ENCODE results near the gene SLC25A11. TPM values are rescaled to one million over a fixed set of nuclear protein-coding genes. Genes with fewer than 3 reads are reported as not detected.

SLC25A11 gene
- polyA plus RNA-seq, 1 of the 3 experiments (the other 2 are of a cell fraction) = 82.8 TPM

DNA sequence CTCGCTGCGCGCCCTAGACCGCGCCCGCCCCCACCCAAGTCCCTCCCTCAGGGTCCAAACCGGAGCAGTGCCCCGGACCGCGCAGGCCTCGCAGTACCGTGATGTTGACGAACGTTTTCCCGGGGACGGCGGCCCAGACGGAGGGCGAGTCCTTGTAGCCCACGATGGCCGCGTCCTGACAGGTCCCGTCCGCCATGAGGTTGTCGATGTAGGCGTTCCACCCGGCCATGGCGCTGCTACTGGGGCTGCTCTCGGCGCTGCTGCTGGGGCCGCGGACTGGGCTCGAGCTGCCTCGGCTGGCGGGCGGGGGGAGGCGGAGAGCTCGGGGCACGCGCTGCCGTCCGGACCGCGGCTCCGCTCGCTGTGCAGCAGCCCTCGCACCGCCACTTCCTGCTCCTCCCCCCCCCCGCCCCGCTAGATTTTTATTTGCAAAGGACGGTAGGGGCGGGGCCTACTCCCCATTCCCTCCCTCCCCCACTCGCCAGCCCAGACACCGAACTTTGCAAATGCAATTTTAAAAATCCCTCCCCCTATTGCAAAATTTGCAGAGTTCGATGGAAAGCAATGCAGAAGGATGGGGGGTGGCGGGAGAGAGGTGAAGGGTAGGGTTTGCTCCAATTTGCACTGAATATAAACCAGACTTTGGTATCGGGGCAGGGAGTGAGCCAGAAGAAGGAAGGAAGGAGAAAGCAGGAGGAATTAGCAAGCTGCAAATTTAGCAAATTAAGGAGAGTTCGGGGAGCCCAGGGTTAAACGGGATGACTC lies 8.5 kb upstream of the SLC25A11 start, which contains the start of gene PFN1:
PFN1 (minus strand) TSS at position 365 of the 765 bp plus-strand sequence; CDS start at position 229, 136 bp downstream.
- H3F3A ChIP-seq (replicated peaks; ENCODE audit: insufficient read depth) = peaks cover 62% of the 10 kb centered on the region
- no peaks in the 10 kb centered on the region for H3K9me3 ChIP-seq
- H3K4me1 ChIP-seq (ENCODE audit: control insufficient read depth in 1 of 2, insufficient read depth in 2 of 2, low read depth in 1 of 2, low read length in 1 of 2) = peaks cover 30 to 46% of the 10 kb centered on the region in 2 experiments
- H3K4me2 ChIP-seq = peak within 1 kb of the TSS; percentile 98
- ChIA-PET CTCF (interaction anchor here (0.5 to 1.2 kb wide), 5 partner anchors 8 to 1319 kb away, joined by 3 read pairs; partner anchors contain the start of genes INCA1, KIF1C, RNF167 and SLC25A11), POLR2A (interaction anchor here (0.7 to 4.3 kb wide), 3 partner anchors 19 to 49 kb away, joined by 4 to 32 read pairs (median 5); partner anchors contain the start of genes INCA1, KIF1C and SPAG7)
- H3K27me3 ChIP-seq (ENCODE audit: insufficient read depth) = no peaks in the 10 kb centered on the region
- H2AFZ ChIP-seq (ENCODE audit: low read depth) = peak within 1 kb of the TSS; percentile 64; the same call in 1 of the 2 replicates
- H3K4me3 ChIP-seq (ENCODE audit: low read depth in 2 of 2, low read length in 1 of 2) = peak within 1 kb of the TSS; percentile 79 to 99
- 2% methylated on average over 17 of the region's 59 CpGs for WGBS (ENCODE audit: low lambda C conversion rate)
- H3K36me3 ChIP-seq (replicated peaks in 1 of 2; ENCODE audit: control insufficient read depth in 1 of 2, insufficient read depth in 2 of 2, low read length in 1 of 2) = peaks cover 27 to 32% of the 10 kb centered on the region in 2 experiments
- H3K9me2 ChIP-seq = no peaks in the 10 kb centered on the region
- peak; percentile 92 for DNase-seq
- peaks cover 76% of the 10 kb centered on the region for H3K79me2 ChIP-seq (ENCODE audit: insufficient read depth)
- H3K27ac ChIP-seq (ENCODE audit: low read depth in 2 of 2, low read length in 1 of 2) = peak within 1 kb of the TSS; percentile 97 to 100
- peak within 1 kb of the TSS; percentile 99 for H3K9ac ChIP-seq
- H4K20me1 ChIP-seq (ENCODE audit: insufficient read depth) = peaks cover 39% of the 10 kb centered on the region
- TF ChIP-seq GABPA (IDR thresholded peaks at IDR 0.05; ENCODE audit: low read depth) (peak; percentile 52; the same call in 1 of the 2 replicates), EZH2phosphoT487 (IDR thresholded peaks at IDR 0.05; ENCODE audit: borderline replicate concordance, low read depth) (no peak), YY1 (IDR thresholded peaks at IDR 0.05; ENCODE audit: low read depth) (no peak), RFX5 (IDR thresholded peaks at IDR 0.05; ENCODE audit: low read length) (no peak), USF2 (IDR thresholded peaks at IDR 0.05; ENCODE audit: borderline replicate concordance, low read depth, low read length) (no peak), MEF2A (IDR thresholded peaks at IDR 0.05; ENCODE audit: borderline replicate concordance, low read depth) (no peak), POLR2AphosphoS5 (IDR thresholded peaks at IDR 0.05; ENCODE audit: low read depth, low read length) (peak; percentile 82), MAX (IDR thresholded peaks at IDR 0.05; ENCODE audit: low read depth) (peak; percentile 41), NFIC (IDR thresholded peaks at IDR 0.05; ENCODE audit: borderline replicate concordance) (no peak), TCF12 (IDR thresholded peaks at IDR 0.05) (no peak; the same call in 1 of the 2 replicates), RAD21 (IDR thresholded peaks at IDR 0.05; ENCODE audit: low read length) (no peak), SMC3 (IDR thresholded peaks at IDR 0.05; ENCODE audit: low read depth, low read length) (no peak), FOXJ3 (CRISPR knock-in tag; IDR thresholded peaks at IDR 0.05) (no peak), JUND (IDR thresholded peaks at IDR 0.05) (no peak), RCOR1 (IDR thresholded peaks at IDR 0.05; ENCODE audit: low read length) (no peak), ELF1 (IDR thresholded peaks at IDR 0.05) (peak; percentile 76), TAF1 (IDR thresholded peaks at IDR 0.05; ENCODE audit: borderline replicate concordance, low read depth, low read length) (peak; percentile 95), GATA2 (CRISPR knock-in tag; IDR thresholded peaks at IDR 0.05) (no peak), CHD2 (IDR thresholded peaks at IDR 0.05; ENCODE audit: low read length, partially characterized antibody) (peak; percentile 78), MXI1 (IDR thresholded peaks at IDR 0.05; ENCODE audit: low read depth, low read length) (peak; percentile 32; the same call in 1 of the 2 replicates)
- TF ChIP-seq, protein P1, sequence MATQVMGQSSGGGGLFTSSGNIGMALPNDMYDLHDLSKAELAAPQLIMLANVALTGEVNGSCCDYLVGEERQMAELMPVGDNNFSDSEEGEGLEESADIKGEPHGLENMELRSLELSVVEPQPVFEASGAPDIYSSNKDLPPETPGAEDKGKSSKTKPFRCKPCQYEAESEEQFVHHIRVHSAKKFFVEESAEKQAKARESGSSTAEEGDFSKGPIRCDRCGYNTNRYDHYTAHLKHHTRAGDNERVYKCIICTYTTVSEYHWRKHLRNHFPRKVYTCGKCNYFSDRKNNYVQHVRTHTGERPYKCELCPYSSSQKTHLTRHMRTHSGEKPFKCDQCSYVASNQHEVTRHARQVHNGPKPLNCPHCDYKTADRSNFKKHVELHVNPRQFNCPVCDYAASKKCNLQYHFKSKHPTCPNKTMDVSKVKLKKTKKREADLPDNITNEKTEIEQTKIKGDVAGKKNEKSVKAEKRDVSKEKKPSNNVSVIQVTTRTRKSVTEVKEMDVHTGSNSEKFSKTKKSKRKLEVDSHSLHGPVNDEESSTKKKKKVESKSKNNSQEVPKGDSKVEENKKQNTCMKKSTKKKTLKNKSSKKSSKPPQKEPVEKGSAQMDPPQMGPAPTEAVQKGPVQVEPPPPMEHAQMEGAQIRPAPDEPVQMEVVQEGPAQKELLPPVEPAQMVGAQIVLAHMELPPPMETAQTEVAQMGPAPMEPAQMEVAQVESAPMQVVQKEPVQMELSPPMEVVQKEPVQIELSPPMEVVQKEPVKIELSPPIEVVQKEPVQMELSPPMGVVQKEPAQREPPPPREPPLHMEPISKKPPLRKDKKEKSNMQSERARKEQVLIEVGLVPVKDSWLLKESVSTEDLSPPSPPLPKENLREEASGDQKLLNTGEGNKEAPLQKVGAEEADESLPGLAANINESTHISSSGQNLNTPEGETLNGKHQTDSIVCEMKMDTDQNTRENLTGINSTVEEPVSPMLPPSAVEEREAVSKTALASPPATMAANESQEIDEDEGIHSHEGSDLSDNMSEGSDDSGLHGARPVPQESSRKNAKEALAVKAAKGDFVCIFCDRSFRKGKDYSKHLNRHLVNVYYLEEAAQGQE (IDR thresholded peaks at IDR 0.05; ENCODE audit: low read depth, low read length) = no peak; the same call in 1 of the 2 replicates
- TF ChIP-seq, protein P2, sequence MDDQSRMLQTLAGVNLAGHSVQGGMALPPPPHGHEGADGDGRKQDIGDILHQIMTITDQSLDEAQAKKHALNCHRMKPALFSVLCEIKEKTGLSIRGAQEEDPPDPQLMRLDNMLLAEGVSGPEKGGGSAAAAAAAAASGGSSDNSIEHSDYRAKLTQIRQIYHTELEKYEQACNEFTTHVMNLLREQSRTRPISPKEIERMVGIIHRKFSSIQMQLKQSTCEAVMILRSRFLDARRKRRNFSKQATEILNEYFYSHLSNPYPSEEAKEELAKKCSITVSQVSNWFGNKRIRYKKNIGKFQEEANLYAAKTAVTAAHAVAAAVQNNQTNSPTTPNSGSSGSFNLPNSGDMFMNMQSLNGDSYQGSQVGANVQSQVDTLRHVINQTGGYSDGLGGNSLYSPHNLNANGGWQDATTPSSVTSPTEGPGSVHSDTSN (IDR thresholded peaks at IDR 0.05) = no peak
- TF ChIP-seq, protein P3, sequence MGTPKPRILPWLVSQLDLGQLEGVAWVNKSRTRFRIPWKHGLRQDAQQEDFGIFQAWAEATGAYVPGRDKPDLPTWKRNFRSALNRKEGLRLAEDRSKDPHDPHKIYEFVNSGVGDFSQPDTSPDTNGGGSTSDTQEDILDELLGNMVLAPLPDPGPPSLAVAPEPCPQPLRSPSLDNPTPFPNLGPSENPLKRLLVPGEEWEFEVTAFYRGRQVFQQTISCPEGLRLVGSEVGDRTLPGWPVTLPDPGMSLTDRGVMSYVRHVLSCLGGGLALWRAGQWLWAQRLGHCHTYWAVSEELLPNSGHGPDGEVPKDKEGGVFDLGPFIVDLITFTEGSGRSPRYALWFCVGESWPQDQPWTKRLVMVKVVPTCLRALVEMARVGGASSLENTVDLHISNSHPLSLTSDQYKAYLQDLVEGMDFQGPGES (IDR thresholded peaks at IDR 0.05; ENCODE audit: low read depth, low read length) = no peak
- TF ChIP-seq, protein P4, sequence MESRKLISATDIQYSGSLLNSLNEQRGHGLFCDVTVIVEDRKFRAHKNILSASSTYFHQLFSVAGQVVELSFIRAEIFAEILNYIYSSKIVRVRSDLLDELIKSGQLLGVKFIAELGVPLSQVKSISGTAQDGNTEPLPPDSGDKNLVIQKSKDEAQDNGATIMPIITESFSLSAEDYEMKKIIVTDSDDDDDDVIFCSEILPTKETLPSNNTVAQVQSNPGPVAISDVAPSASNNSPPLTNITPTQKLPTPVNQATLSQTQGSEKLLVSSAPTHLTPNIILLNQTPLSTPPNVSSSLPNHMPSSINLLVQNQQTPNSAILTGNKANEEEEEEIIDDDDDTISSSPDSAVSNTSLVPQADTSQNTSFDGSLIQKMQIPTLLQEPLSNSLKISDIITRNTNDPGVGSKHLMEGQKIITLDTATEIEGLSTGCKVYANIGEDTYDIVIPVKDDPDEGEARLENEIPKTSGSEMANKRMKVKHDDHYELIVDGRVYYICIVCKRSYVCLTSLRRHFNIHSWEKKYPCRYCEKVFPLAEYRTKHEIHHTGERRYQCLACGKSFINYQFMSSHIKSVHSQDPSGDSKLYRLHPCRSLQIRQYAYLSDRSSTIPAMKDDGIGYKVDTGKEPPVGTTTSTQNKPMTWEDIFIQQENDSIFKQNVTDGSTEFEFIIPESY (IDR thresholded peaks at IDR 0.05; ENCODE audit: borderline replicate concordance, low read depth) = 0 out of 2 replicates have a peak, but pooled peaks have one; percentile 24
